Mesodermal cell (in vitro differentiated cells): ENCODE data around the gene ARPC1B.
"Not testable (repeated sequence)": the region's sequence is repeated elsewhere in the genome, so short reads cannot be mapped to it uniquely, and the experiment has no call there.

Experiments
- H3K27ac ChIP-seq: 2 replicates; pipeline ENCODE4 v1.7.0; 2013; ENCODE audit warnings: mild to moderate bottlenecking, low read depth, low read length, moderate library complexity; ENCODE audit not compliant: severe bottlenecking
- H3K36me3 ChIP-seq: 2 replicates; pipeline ENCODE4 v1.7.1; 2013; ENCODE audit warnings: mild to moderate bottlenecking, low read length, moderate library complexity; ENCODE audit not compliant: control insufficient read depth, insufficient read depth
- H3K4me1 ChIP-seq: one replicate; pipeline ENCODE4 v1.7.1; 2013; ENCODE audit warnings: mild to moderate bottlenecking, low read length; ENCODE audit not compliant: insufficient read depth, control insufficient read depth, poor library complexity, severe bottlenecking
- H3K4me3 ChIP-seq: 2 replicates; pipeline ENCODE4 v1.7.0; 2013; ENCODE audit warnings: low read length, control low read depth, mild to moderate bottlenecking; ENCODE audit not compliant: insufficient read depth, poor library complexity, severe bottlenecking; ENCODE audit errors: extremely low read depth
- H3K9me3 ChIP-seq: 2 replicates; pipeline ENCODE4 v1.7.1; 2013; ENCODE audit warnings: mild to moderate bottlenecking, low read length, moderate library complexity; ENCODE audit not compliant: control insufficient read depth
- WGBS, 2 experiments: methylation state at CpG; one replicate each; pipeline ENCODE4 v1.1.5; 2013; ENCODE audit warnings: missing lambda C conversion rate in 2 of 2; ENCODE audit not compliant: insufficient coverage in 2 of 2; 5-methylcytosine and 5-hydroxymethylcytosine counted together

Gene ARPC1B

GRCh38 chr7:99381664-99382075 is 7.1 kb downstream of the ARPC1B start:
- Histone ChIP-seq H3K4me1 (peaks cover 14% of the 10 kb centered on the region), H3K4me3 (no peak overlapping the region), H3K9me3 (no peaks in the 10 kb centered on the region), H3K36me3 (peaks cover 66% of the 10 kb centered on the region), H3K27ac (no peak overlapping the region)
- WGBS, 2 experiments = 93 to 98% methylated on average over 7 of the region's 7 CpGs

GRCh38 chr7:99383203-99383602 is 8.7 kb downstream of the ARPC1B start:
- H3K4me3 ChIP-seq = no peak overlapping the region
- peaks cover 66% of the 10 kb centered on the region for H3K36me3 ChIP-seq
- no peaks in the 10 kb centered on the region for H3K9me3 ChIP-seq
- no peak overlapping the region for H3K27ac ChIP-seq
- peaks cover 14% of the 10 kb centered on the region for H3K4me1 ChIP-seq
- 95 to 97% methylated on average over 6 to 8 of the region's 10 CpGs for WGBS, 2 experiments

GRCh38 chr7:99383791-99384370 is 9.4 kb downstream of the ARPC1B start:
- WGBS, 2 experiments = 93 to 97% methylated on average over 10 of the region's 13 CpGs
- H3K27ac ChIP-seq = no peak overlapping the region
- H3K36me3 ChIP-seq = peaks cover 68% of the 10 kb centered on the region
- H3K9me3 ChIP-seq = no peaks in the 10 kb centered on the region
- no peak overlapping the region for H3K4me3 ChIP-seq
- H3K4me1 ChIP-seq = peaks cover 14% of the 10 kb centered on the region

- no peak overlapping the region for H3K27ac ChIP-seq
- no peak overlapping the region for H3K4me3 ChIP-seq
- H3K36me3 ChIP-seq = peaks cover 71% of the 10 kb centered on the region
- H3K9me3 ChIP-seq = no peaks in the 10 kb centered on the region
- 94 to 100% methylated on average over 1 to 4 of the region's 4 CpGs for WGBS, 2 experiments
- peaks cover 9% of the 10 kb centered on the region for H3K4me1 ChIP-seq
These were observed 10.0 kb downstream of the ARPC1B start for GRCh38 chr7:99384523-99384922.

GRCh38 chr7:99385564-99385963 is 11.0 kb downstream of the ARPC1B start:
- 96 to 98% methylated on average over 8 of the region's 8 CpGs for WGBS, 2 experiments

GRCh38 chr7:99386584-99387238 is 12.2 kb downstream of the ARPC1B start:
- WGBS, 2 experiments = 78 to 84% methylated on average over 8 of the region's 9 CpGs
- no peak overlapping the region for H3K27ac ChIP-seq
- H3K36me3 ChIP-seq = peaks cover 74% of the 10 kb centered on the region
- H3K9me3 ChIP-seq = no peaks in the 10 kb centered on the region
- H3K4me3 ChIP-seq = no peak overlapping the region
- H3K4me1 ChIP-seq = no peaks in the 10 kb centered on the region

More at GRCh38 chr7:99385564-99385963, 11.0 kb downstream of the ARPC1B start:
- H3K27ac ChIP-seq = no peak overlapping the region
- H3K4me3 ChIP-seq = no peak overlapping the region
- H3K36me3 ChIP-seq = peaks cover 73% of the 10 kb centered on the region
- H3K9me3 ChIP-seq = no peaks in the 10 kb centered on the region
- H3K4me1 ChIP-seq = no peaks in the 10 kb centered on the region

- WGBS, 2 experiments = 90 to 96% methylated on average over 9 to 11 of the region's 14 CpGs
- H3K4me1 ChIP-seq, H3K9me3 ChIP-seq, H3K4me3 ChIP-seq, H3K27ac ChIP-seq: not testable (repeated sequence)
- peaks cover 77% of the 10 kb centered on the region for H3K36me3 ChIP-seq
These were observed 12.7 kb downstream of the ARPC1B start for GRCh38 chr7:99387239-99387635.

GRCh38 chr7:99387912-99388311 is 13.4 kb downstream of the ARPC1B start:
- H3K36me3 ChIP-seq = peaks cover 72% of the 10 kb centered on the region
- 95 to 98% methylated on average over 20 of the region's 20 CpGs for WGBS, 2 experiments
- H3K9me3 ChIP-seq = no peaks in the 10 kb centered on the region
- H3K4me1 ChIP-seq = peaks cover 4% of the 10 kb centered on the region
- no peak overlapping the region for H3K4me3 ChIP-seq
- no peak overlapping the region for H3K27ac ChIP-seq

GRCh38 chr7:99389772-99390171 is 15.2 kb downstream of the ARPC1B start:
- Histone ChIP-seq H3K4me3 (no peak overlapping the region), H3K36me3 (peaks cover 78% of the 10 kb centered on the region), H3K9me3 (no peaks in the 10 kb centered on the region), H3K4me1 (peaks cover 14% of the 10 kb centered on the region), H3K27ac (no peak overlapping the region)
- WGBS, 2 experiments = 94 to 96% methylated on average over 13 of the region's 13 CpGs

- Histone ChIP-seq H3K27ac (no peak overlapping the region), H3K9me3 (no peaks in the 10 kb centered on the region), H3K4me1 (peaks cover 14% of the 10 kb centered on the region), H3K36me3 (peaks cover 83% of the 10 kb centered on the region), H3K4me3 (no peak overlapping the region)
- WGBS, 2 experiments = 93 to 94% methylated on average over 16 of the region's 23 CpGs
These were observed 16.5 kb downstream of the ARPC1B start for GRCh38 chr7:99390941-99391602.

- Histone ChIP-seq H3K4me1 (peaks cover 16% of the 10 kb centered on the region), H3K27ac (no peak overlapping the region), H3K9me3 (no peaks in the 10 kb centered on the region), H3K4me3 (no peak overlapping the region), H3K36me3 (peaks cover 80% of the 10 kb centered on the region)
- 89 to 96% methylated on average over 8 of the region's 8 CpGs for WGBS, 2 experiments
These were observed 17.5 kb downstream of the ARPC1B start for GRCh38 chr7:99392046-99392445.
